ENCODE results near the gene RRAD.

GRCh38 chr16:66936462-66936861 lies 11.1 kb upstream of the RRAD start:
- TF ChIP-seq, protein P1, sequence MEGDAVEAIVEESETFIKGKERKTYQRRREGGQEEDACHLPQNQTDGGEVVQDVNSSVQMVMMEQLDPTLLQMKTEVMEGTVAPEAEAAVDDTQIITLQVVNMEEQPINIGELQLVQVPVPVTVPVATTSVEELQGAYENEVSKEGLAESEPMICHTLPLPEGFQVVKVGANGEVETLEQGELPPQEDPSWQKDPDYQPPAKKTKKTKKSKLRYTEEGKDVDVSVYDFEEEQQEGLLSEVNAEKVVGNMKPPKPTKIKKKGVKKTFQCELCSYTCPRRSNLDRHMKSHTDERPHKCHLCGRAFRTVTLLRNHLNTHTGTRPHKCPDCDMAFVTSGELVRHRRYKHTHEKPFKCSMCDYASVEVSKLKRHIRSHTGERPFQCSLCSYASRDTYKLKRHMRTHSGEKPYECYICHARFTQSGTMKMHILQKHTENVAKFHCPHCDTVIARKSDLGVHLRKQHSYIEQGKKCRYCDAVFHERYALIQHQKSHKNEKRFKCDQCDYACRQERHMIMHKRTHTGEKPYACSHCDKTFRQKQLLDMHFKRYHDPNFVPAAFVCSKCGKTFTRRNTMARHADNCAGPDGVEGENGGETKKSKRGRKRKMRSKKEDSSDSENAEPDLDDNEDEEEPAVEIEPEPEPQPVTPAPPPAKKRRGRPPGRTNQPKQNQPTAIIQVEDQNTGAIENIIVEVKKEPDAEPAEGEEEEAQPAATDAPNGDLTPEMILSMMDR (IDR thresholded peaks at IDR 0.05; ENCODE audit: low read depth, low read length, missing input control) = no peak
- peak; percentile 55 for TF ChIP-seq SP1 (IDR thresholded peaks at IDR 0.05)
- TF ChIP-seq JUND (IDR thresholded peaks at IDR 0.05) = peak in 1 of 2 donors; percentile 64
- peak in 1 of 2 donors; percentile 10 for TF ChIP-seq GABPA (IDR thresholded peaks at IDR 0.05 in 1 of 2, conservative IDR thresholded peaks at IDR 0.05 in 1 of 2)

Measured in liver (tissue), 3 donors.